Measurements from ENCODE around the gene MYLK4. TPM values are rescaled to one million over a fixed set of nuclear protein-coding genes. Genes with fewer than 3 reads are reported as not detected.

MYLK4 gene
- total RNA-seq, 1 experiment from 2014 or later: 0.85 TPM

DNA sequence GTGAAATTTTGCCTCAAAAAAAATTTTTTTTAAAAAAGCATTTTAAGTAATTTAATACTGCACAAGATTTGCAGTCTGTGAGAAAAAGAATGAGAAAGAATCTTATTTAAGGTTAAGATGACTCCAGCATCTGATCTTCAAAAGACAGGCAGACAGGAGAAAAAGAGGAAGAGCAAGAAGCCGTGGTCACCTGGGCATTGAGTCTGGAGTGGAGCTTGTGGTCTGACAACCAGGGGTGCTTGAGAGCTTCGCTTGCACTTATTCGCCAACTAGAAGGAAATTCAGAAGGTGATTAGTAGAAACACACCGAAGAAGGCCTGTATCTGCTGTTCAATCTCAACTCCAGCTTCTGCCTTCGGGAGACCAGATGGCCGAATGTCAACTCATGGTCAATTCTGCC is 75.9 kb downstream of the MYLK4 start:
- CTCF ChIA-PET: no interaction called here
- no peak for DNase-seq (ENCODE audit: low read depth, low spot score)

DNA sequence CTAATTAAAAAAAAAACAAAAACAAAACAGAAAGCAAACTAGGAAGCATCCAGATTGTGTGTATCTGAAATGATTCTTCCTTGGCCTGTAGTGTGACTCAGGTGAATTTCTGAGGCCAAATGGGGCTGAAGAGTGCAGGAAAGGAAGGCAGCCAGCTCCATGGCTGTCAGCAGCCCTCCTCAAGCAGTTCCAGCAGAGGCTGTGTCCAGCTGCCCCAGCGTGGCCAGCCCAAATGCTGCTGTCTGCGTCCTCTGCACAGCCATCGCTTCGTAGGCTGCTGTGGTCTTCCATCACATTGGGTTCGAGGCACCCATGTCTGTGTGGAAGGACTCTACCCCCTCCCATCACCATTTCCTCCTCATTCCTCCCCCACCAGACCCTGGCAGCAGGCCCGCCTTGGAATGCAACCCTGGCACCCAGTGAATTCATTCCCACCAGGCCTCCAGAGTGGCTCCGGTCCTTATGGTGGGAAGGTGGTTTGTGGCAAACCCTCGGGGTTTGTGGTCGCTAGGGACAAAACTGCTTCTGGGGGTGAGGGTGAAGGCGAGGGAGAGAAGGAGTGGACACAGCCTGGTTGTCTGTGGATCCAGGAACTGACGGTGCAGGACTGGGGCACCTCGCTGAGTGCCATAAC is 81.5 kb downstream of the MYLK4 start:
- in situ Hi-C loops (cut with HindIII; ENCODE audit: low pct_unique_long_range_greater_than_20kb, low sequenced_read_pairs) (no loop called here), intact Hi-C loops (cut with micrococcal nuclease; ENCODE audit: unreplicated experiment) (no loop called here)
- no peak for DNase-seq (ENCODE audit: low read depth, low spot score)
- TF ChIP-seq CTCF (IDR thresholded peaks at IDR 0.05) (no peak), TCF7L2 (IDR thresholded peaks at IDR 0.05; ENCODE audit: low read depth, low read length) (no peak), REST (IDR thresholded peaks at IDR 0.05; ENCODE audit: insufficient read depth in 1 of 2, low read depth in 2 of 2, low read length in 1 of 2) (no peak), SIN3A (IDR thresholded peaks at IDR 0.05; ENCODE audit: borderline replicate concordance, insufficient read depth, low read depth, low read length) (no peak)
- no peaks in the 10 kb centered on the region for H3K27me3 ChIP-seq (ENCODE audit: control insufficient read depth, insufficient read depth, low read length)
- no peaks in the 10 kb centered on the region for H3K36me3 ChIP-seq (ENCODE audit: control insufficient read depth, insufficient read depth, low read length)
- no TSS peak for BruUV-seq (replicated peaks)
- no peaks in the 10 kb centered on the region for H3K9me3 ChIP-seq (ENCODE audit: control insufficient read depth, insufficient read depth, low read depth, low read length)
- ChIA-PET POLR2A (no interaction called here), CTCF (no interaction called here)
- no peak for ATAC-seq
- H3K4me3 ChIP-seq (ENCODE audit: low read depth in 2 of 2, low read length in 2 of 2): no peak overlapping the region
- H3K4me1 ChIP-seq (ENCODE audit: control insufficient read depth, insufficient read depth, low read length): no peaks in the 10 kb centered on the region; the same call in 1 of the 2 replicates
- no peak overlapping the region for H3K27ac ChIP-seq (ENCODE audit: low read length)

More for the DNA sequence above, 75.9 kb downstream of the MYLK4 start:
- POLR2A ChIA-PET: no interaction called here
- H3K9me3 ChIP-seq (ENCODE audit: control insufficient read depth, insufficient read depth, low read depth, low read length): no peaks in the 10 kb centered on the region
- TF ChIP-seq CTCF (IDR thresholded peaks at IDR 0.05) (no peak), SIN3A (IDR thresholded peaks at IDR 0.05; ENCODE audit: borderline replicate concordance, insufficient read depth, low read depth, low read length) (no peak), TCF7L2 (IDR thresholded peaks at IDR 0.05; ENCODE audit: low read depth, low read length) (no peak), REST (IDR thresholded peaks at IDR 0.05; ENCODE audit: insufficient read depth in 1 of 2, low read depth in 2 of 2, low read length in 1 of 2) (no peak), POLR2AphosphoS5 (IDR thresholded peaks at IDR 0.05; ENCODE audit: low read depth, low read length) (no peak)
- no peaks in the 10 kb centered on the region for H3K4me1 ChIP-seq (ENCODE audit: control insufficient read depth, insufficient read depth, low read length)
- intact Hi-C loops (cut with micrococcal nuclease; ENCODE audit: unreplicated experiment): no loop called here
- BruUV-seq (replicated peaks): no TSS peak
- H3K27me3 ChIP-seq (ENCODE audit: control insufficient read depth, insufficient read depth, low read length): no peaks in the 10 kb centered on the region
- ATAC-seq: no peak
- no peaks in the 10 kb centered on the region for H3K36me3 ChIP-seq (ENCODE audit: control insufficient read depth, insufficient read depth, low read length)
- H3K4me3 ChIP-seq (ENCODE audit: low read depth in 2 of 2, low read length in 2 of 2): no peak overlapping the region
- H3K27ac ChIP-seq (ENCODE audit: low read length): no peak overlapping the region
- in situ Hi-C loops (cut with HindIII; ENCODE audit: low pct_unique_long_range_greater_than_20kb, low sequenced_read_pairs): no loop called here

All from Panc1 (cell line).